GM23338 (cell line): ENCODE measurements around the gene RAB40C. TPM values are rescaled to one million over a fixed set of nuclear protein-coding genes. Genes with fewer than 3 reads are reported as not detected.

Experiments
- ATAC-seq: fragments of 200-7000 bp; cut with Tn5 transposase; 3 replicates; pipeline ENCODE4 v1.9.1; 2020
- DNase-seq: peaks from one replicate; pipeline ENCODE4 v3.0.0-alpha.2; 2015; ENCODE audit warnings: low spot score
- H2AFZ ChIP-seq: fragments of 200-600 bp; sonication (generic); 2 replicates; pipeline ENCODE4 v1.8.0; 2016; ENCODE audit warnings: antibody characterized with exemption, mild to moderate bottlenecking, moderate library complexity
- H3F3A ChIP-seq: fragments of 200-600 bp; sonication (generic); replicated peaks from 2 replicates; pipeline ENCODE4 v1.8.0; 2017; ENCODE audit warnings: antibody characterized with exemption, mixed run types, low read depth
- H3K27ac ChIP-seq: fragments of 200-600 bp; sonication (generic); 2 replicates; pipeline ENCODE4 v1.6.1; 2016; ENCODE audit warnings: low read depth
- H3K27me3 ChIP-seq: fragments of 200-600 bp; sonication (generic); 2 replicates; pipeline ENCODE4 v1.8.0; 2016; ENCODE audit warnings: mild to moderate bottlenecking, mixed run types, moderate library complexity; ENCODE audit not compliant: insufficient read depth
- H3K36me3 ChIP-seq: fragments of 200-600 bp; sonication (generic); 2 replicates; pipeline ENCODE4 v1.8.0; 2016; ENCODE audit warnings: mild to moderate bottlenecking; ENCODE audit not compliant: insufficient read depth
- H3K4me1 ChIP-seq: fragments of 200-600 bp; sonication (generic); 2 replicates; pipeline ENCODE4 v1.8.0; 2016; ENCODE audit warnings: mild to moderate bottlenecking, moderate library complexity; ENCODE audit not compliant: insufficient read depth
- H3K4me2 ChIP-seq: fragments of 200-600 bp; sonication (generic); 2 replicates; pipeline ENCODE4 v1.7.1; 2017; ENCODE audit warnings: mixed run types
- H3K4me3 ChIP-seq: fragments of 200-600 bp; sonication (generic); 2 replicates; pipeline ENCODE4 v1.6.1; 2016; ENCODE audit warnings: mixed run types
- H3K79me2 ChIP-seq: fragments of 200-600 bp; sonication (generic); replicated peaks from 2 replicates; pipeline ENCODE4 v1.8.0; 2017; ENCODE audit warnings: mild to moderate bottlenecking; ENCODE audit not compliant: insufficient read depth
- H3K9me2 ChIP-seq: fragments of 200-600 bp; sonication (generic); 2 replicates; pipeline ENCODE4 v1.8.0; 2017; ENCODE audit not compliant: insufficient read depth
- H4K20me1 ChIP-seq: fragments of 200-600 bp; sonication (generic); replicated peaks from 2 replicates; pipeline ENCODE4 v1.8.0; 2017; ENCODE audit warnings: mild to moderate bottlenecking; ENCODE audit not compliant: insufficient read depth
- H3K27ac Mint-ChIP-seq: 2 replicates; pipeline ENCODE4 v1.8.0; 2020; ENCODE audit warnings: inconsistent platforms, mild to moderate bottlenecking, moderate library complexity, mixed read lengths
- H3K27me3 Mint-ChIP-seq: 3 replicates; pipeline ENCODE4 v1.8.0; 2022; ENCODE audit warnings: low read depth, mild to moderate bottlenecking, moderate library complexity, mixed read lengths, inconsistent platforms; ENCODE audit not compliant: insufficient read depth, poor library complexity
- H3K36me3 Mint-ChIP-seq: 3 replicates; pipeline ENCODE4 v1.8.0; 2021; ENCODE audit warnings: low read depth, mild to moderate bottlenecking, inconsistent platforms, moderate library complexity, mixed read lengths
- H3K4me1 Mint-ChIP-seq: 3 replicates; pipeline ENCODE4 v1.8.0; 2020; ENCODE audit warnings: mild to moderate bottlenecking, inconsistent platforms, mixed read lengths
- H3K4me3 Mint-ChIP-seq: 3 replicates; pipeline ENCODE4 v1.8.0; 2021; ENCODE audit warnings: moderate library complexity, mild to moderate bottlenecking, inconsistent platforms, mixed read lengths
- H3K9me3 Mint-ChIP-seq: 3 replicates; pipeline ENCODE4 v1.8.0; 2020; ENCODE audit warnings: moderate library complexity, mild to moderate bottlenecking, inconsistent platforms, mixed read lengths
- CREB1 ChIP-seq: fragments of 250-450 bp; sonication (Bioruptor Pico); IDR thresholded peaks from 2 replicates; pipeline ENCODE4 v1.5.0; 2020; ENCODE audit warnings: low read depth, mild to moderate bottlenecking, moderate library complexity
- EZH2phosphoT487 ChIP-seq: fragments of 200-600 bp; sonication (generic); IDR thresholded peaks from one replicate; pipeline ENCODE4 v1.8.1; 2018; ENCODE audit warnings: antibody characterized with exemption; ENCODE audit not compliant: unreplicated experiment
- REST ChIP-seq: IDR thresholded peaks from one replicate; pipeline ENCODE4 v1.6.1; 2018; ENCODE audit warnings: antibody characterized with exemption; ENCODE audit not compliant: unreplicated experiment
- STAT1 ChIP-seq: IDR thresholded peaks from one replicate; pipeline ENCODE4 v1.6.1; 2016; ENCODE audit warnings: antibody characterized with exemption; ENCODE audit not compliant: unreplicated experiment
- polyA plus RNA-seq: library from polyadenylated mRNA; unstranded; fragments of >200 nt; fragmentation: Nextera tagmentation; extraction: Ambion mirVana; gene quantifications from 2 replicates; pipeline ENCODE4 v1.2.1, GENCODE V29; 2016
- total RNA-seq: library from RNA; depleted of rRNA; stranded (reverse); fragments of >200 nt; shearing (Covaris generic); gene quantifications from 2 replicates; pipeline ENCODE4 v1.2.3, GENCODE V29; 2014
- TF ChIP-seq, protein P1 (sequence below): fragments of 250-450 bp; sonication (Bioruptor Pico); IDR thresholded peaks from 2 replicates; pipeline ENCODE4 v1.5.0; 2020; ENCODE audit warnings: mild to moderate bottlenecking, moderate library complexity

RAB40C gene
- total and polyA plus RNA-seq, 2 experiments from 2014 or later: 11.2 to 24.6 TPM

DNA sequence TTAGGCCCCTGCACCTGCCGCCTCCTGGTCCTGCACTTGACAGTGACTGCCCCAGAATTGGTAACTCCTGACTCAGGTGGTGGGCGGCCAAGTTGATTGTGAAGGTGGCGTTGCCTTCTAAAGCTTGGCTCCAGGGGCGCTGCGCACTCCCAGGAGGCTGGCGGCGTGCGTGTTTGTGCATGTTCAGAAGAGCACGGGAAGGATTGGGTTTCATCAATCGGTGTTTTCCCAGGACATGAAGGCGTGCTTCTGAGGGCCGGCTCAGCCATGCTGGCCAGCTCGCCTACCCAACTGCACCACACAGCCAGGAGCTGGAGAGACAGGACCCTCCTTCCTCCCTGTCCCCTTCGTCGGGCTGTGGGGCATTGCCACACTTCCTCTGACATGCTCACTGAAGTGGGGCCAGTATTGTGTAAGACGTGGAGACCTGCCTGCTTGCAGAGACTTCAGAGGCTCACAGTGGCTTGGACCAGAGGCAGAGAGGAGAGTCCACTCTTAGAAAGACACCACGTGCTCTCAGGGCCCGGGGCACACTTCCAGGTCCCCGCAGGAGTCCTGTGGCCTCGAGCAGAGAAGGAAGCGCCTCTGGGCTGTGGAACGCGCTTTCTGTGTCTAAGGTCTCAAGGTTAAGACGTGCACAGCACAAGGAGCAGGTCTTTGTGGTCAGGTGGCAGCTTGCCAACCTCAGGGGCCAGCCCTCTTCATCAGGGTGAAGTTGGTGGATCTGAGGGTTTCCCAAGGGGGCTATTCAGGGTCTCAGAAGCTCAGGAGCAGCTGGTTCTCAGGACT lies 2.8 kb downstream of the RAB40C start (continued):
- TF ChIP-seq, protein P1, sequence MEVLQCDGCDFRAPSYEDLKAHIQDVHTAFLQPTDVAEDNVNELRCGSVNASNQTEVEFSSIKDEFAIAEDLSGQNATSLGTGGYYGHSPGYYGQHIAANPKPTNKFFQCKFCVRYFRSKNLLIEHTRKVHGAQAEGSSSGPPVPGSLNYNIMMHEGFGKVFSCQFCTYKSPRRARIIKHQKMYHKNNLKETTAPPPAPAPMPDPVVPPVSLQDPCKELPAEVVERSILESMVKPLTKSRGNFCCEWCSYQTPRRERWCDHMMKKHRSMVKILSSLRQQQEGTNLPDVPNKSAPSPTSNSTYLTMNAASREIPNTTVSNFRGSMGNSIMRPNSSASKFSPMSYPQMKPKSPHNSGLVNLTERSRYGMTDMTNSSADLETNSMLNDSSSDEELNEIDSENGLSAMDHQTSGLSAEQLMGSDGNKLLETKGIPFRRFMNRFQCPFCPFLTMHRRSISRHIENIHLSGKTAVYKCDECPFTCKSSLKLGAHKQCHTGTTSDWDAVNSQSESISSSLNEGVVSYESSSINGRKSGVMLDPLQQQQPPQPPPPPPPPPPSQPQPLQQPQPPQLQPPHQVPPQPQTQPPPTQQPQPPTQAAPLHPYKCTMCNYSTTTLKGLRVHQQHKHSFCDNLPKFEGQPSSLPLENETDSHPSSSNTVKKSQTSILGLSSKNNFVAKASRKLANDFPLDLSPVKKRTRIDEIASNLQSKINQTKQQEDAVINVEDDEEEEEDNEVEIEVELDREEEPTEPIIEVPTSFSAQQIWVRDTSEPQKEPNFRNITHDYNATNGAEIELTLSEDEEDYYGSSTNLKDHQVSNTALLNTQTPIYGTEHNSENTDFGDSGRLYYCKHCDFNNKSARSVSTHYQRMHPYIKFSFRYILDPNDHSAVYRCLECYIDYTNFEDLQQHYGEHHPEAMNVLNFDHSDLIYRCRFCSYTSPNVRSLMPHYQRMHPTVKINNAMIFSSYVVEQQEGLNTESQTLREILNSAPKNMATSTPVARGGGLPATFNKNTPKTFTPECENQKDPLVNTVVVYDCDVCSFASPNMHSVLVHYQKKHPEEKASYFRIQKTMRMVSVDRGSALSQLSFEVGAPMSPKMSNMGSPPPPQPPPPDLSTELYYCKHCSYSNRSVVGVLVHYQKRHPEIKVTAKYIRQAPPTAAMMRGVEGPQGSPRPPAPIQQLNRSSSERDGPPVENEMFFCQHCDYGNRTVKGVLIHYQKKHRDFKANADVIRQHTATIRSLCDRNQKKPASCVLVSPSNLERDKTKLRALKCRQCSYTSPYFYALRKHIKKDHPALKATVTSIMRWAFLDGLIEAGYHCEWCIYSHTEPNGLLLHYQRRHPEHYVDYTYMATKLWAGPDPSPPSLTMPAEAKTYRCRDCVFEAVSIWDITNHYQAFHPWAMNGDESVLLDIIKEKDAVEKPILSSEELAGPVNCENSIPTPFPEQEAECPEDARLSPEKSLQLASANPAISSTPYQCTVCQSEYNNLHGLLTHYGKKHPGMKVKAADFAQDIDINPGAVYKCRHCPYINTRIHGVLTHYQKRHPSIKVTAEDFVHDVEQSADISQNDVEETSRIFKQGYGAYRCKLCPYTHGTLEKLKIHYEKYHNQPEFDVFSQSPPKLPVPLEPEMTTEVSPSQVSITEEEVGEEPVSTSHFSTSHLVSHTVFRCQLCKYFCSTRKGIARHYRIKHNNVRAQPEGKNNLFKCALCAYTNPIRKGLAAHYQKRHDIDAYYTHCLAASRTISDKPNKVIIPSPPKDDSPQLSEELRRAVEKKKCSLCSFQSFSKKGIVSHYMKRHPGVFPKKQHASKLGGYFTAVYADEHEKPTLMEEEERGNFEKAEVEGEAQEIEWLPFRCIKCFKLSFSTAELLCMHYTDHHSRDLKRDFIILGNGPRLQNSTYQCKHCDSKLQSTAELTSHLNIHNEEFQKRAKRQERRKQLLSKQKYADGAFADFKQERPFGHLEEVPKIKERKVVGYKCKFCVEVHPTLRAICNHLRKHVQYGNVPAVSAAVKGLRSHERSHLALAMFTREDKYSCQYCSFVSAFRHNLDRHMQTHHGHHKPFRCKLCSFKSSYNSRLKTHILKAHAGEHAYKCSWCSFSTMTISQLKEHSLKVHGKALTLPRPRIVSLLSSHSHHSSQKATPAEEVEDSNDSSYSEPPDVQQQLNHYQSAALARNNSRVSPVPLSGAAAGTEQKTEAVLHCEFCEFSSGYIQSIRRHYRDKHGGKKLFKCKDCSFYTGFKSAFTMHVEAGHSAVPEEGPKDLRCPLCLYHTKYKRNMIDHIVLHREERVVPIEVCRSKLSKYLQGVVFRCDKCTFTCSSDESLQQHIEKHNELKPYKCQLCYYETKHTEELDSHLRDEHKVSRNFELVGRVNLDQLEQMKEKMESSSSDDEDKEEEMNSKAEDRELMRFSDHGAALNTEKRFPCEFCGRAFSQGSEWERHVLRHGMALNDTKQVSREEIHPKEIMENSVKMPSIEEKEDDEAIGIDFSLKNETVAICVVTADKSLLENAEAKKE (CRISPR knock-in tag): no peak
- TF ChIP-seq REST: no peak

- peaks cover 8% of the 10 kb centered on the region; the same call in 2 of the 3 replicates for H3K36me3 Mint-ChIP-seq
- Histone ChIP-seq H3K27ac (no peak overlapping the region), H3K36me3 (no peaks in the 10 kb centered on the region), H3K4me2 (no peak overlapping the region), H4K20me1 (peaks cover 19% of the 10 kb centered on the region), H3K27me3 (no peaks in the 10 kb centered on the region), H3K4me3 (no peak overlapping the region), H3K4me1 (no peaks in the 10 kb centered on the region), H3K79me2 (peaks cover 34% of the 10 kb centered on the region), H2AFZ (no peak overlapping the region), H3K9me2 (no peaks in the 10 kb centered on the region), H3F3A (no peaks in the 10 kb centered on the region)
- no peak overlapping the region for H3K27ac Mint-ChIP-seq
- DNase-seq (no peak), ATAC-seq (no peak)
- peaks cover 9% of the 10 kb centered on the region for H3K4me1 Mint-ChIP-seq
- no peaks in the 10 kb centered on the region; the same call in 2 of the 3 replicates for H3K9me3 Mint-ChIP-seq
- peaks cover 22% of the 10 kb centered on the region for H3K27me3 Mint-ChIP-seq
- no peak overlapping the region for H3K4me3 Mint-ChIP-seq
- TF ChIP-seq EZH2phosphoT487 (no peak), CREB1 (CRISPR knock-in tag) (no peak), STAT1 (no peak)
Observed at GRCh38 chr16:593406-593805, 3.5 kb downstream of the RAB40C start.
